ENCODE results near the gene ARHGAP28. TPM values are rescaled to one million over a fixed set of nuclear protein-coding genes. Genes with fewer than 3 reads are reported as not detected.
"Not testable (repeated sequence)": the region's sequence is repeated elsewhere in the genome, so short reads cannot be mapped to it uniquely, and the experiment has no call there.

ARHGAP28 gene
- total RNA-seq, 2 experiments from 2014 or later, result not detected

DNA sequence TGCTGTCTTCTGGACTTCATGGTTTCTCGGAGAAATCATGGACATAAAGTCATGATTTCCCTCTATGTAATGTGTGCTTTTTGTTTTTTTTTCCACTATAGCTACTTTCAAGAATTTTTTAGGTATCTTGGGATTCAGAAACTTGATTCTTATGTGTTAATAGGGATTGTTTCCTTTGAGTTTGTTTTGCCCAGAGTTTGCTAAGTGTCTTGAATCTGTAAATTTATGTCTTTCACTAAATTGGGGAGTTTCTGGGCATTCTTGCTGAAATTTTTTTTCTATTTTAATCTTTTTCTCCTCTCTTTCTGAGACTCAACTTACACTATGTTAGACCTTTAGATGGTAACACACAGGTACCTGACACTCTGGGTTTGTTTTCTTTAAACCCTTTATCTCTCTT is 205.3 kb downstream of the ARHGAP28 start:
- H3K9me3 Mint-ChIP-seq, result peaks cover 3% of the 10 kb centered on the region
- DNase-seq (no peak), ATAC-seq (ENCODE audit: low read depth) (no peak)
- no peak overlapping the region for H3K4me3 Mint-ChIP-seq
- H3K27me3 Mint-ChIP-seq, result peaks cover 3% of the 10 kb centered on the region
- no peak overlapping the region for H3K27ac Mint-ChIP-seq
- POLR2A ChIA-PET, result no interaction called here
- no peaks in the 10 kb centered on the region for H3K36me3 Mint-ChIP-seq
- no peaks in the 10 kb centered on the region for H3K4me1 Mint-ChIP-seq

DNA sequence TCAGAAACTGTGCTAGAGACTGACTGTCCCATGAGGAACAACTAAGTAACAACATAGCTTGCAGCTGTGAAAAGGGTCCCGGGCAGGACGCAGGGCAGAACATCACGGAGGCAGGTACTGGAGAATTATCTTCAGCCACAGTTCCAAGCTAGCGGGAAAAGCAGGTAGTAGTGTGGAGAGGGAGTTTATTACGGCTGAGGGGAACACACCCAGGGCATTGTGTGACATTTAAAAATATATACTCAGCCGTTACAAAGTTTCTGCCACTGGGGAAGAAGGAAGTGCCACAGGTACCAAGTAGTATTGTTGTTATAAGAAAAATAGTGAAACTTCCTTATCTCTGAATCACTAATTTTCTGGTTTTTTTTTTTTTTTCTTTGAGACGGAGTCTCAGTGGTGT is 208.5 kb downstream of the ARHGAP28 start:
- no peak overlapping the region for H3K4me3 Mint-ChIP-seq
- peaks cover 3% of the 10 kb centered on the region for H3K27me3 Mint-ChIP-seq
- H3K4me1 Mint-ChIP-seq, result no peaks in the 10 kb centered on the region
- no peaks in the 10 kb centered on the region for H3K36me3 Mint-ChIP-seq
- POLR2A ChIA-PET, result no interaction called here
- DNase-seq, result no peak
- no peak overlapping the region for H3K27ac Mint-ChIP-seq
- no peak for ATAC-seq (ENCODE audit: low read depth)
- H3K9me3 Mint-ChIP-seq, result peaks cover 2% of the 10 kb centered on the region

DNA sequence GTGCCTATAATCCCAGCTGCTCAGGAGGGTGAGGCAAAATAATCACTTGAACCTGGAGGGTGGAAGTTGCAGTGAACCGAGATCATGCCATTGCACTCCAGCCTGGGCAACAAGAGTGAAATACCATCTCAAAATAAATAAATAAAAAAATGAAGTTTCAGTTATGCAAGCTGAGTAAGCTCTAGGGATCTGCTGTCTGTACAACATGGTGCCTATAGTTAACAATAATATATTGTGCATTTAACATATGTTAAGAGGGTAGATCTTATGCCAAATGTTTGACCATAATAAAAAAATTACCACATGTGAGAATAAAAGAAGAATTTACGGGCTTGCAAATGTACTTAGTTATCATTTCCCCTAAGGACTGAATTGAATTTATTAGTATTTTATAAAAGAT is 208.9 kb downstream of the ARHGAP28 start:
- POLR2A ChIA-PET; H3K4me1 Mint-ChIP-seq; H3K9me3 Mint-ChIP-seq; H3K36me3 Mint-ChIP-seq; H3K27me3 Mint-ChIP-seq; H3K27ac Mint-ChIP-seq; DNase-seq; H3K4me3 Mint-ChIP-seq; ATAC-seq (ENCODE audit: low read depth): not testable (repeated sequence)

DNA sequence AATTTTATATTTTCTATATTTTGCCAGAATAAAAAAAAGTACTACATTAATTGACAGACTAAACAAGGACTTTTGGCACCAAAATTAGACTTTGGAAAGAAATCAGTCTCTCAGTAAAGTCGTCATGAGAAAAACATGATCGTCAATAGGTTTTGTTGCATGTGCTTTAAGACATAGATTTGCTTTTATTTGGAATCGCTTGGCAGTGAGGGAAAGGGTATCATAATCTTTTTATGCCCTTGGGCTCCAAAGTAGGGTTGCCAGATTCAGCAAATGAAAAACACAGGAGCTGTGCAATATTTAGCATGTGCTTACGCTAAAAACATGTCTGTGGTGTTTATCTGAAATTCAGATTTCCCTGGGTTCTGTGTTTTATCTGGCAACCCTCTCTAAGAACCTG is 210.5 kb downstream of the ARHGAP28 start:
- no peaks in the 10 kb centered on the region for H3K36me3 Mint-ChIP-seq
- peaks cover 3% of the 10 kb centered on the region for H3K27me3 Mint-ChIP-seq
- ATAC-seq (ENCODE audit: low read depth), result no peak
- H3K4me3 Mint-ChIP-seq, result no peak overlapping the region
- H3K4me1 Mint-ChIP-seq, result no peaks in the 10 kb centered on the region
- H3K9me3 Mint-ChIP-seq, result peaks cover 4% of the 10 kb centered on the region
- POLR2A ChIA-PET, result no interaction called here
- no peak for DNase-seq
- H3K27ac Mint-ChIP-seq, result no peak overlapping the region

DNA sequence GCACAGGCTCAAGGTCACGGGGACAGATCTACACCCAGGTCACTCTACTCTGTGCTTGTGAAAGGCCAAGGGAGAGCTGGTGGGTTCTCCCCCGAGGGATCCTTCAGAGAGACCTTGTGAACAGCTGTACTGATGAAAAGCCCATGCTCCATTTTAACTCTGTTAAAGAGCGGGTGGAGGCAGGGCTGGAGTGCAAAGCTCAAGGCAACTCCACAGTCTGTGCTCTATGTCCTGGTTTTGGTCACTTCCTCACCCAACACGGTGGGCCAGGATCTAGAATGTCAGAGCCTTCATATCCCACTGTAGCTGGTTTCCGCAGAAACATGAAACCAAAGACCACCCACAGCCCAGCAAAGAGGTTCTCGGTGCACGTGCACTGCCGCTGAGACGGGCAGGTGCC is 210.9 kb downstream of the ARHGAP28 start:
- Mint-ChIP-seq H3K4me3 (no peak overlapping the region), H3K27me3 (peaks cover 3% of the 10 kb centered on the region), H3K9me3 (peaks cover 4% of the 10 kb centered on the region), H3K27ac (no peak overlapping the region), H3K36me3 (no peaks in the 10 kb centered on the region), H3K4me1 (no peaks in the 10 kb centered on the region)
- ATAC-seq (ENCODE audit: low read depth), result no peak
- POLR2A ChIA-PET, result no interaction called here
- DNase-seq, result no peak

DNA sequence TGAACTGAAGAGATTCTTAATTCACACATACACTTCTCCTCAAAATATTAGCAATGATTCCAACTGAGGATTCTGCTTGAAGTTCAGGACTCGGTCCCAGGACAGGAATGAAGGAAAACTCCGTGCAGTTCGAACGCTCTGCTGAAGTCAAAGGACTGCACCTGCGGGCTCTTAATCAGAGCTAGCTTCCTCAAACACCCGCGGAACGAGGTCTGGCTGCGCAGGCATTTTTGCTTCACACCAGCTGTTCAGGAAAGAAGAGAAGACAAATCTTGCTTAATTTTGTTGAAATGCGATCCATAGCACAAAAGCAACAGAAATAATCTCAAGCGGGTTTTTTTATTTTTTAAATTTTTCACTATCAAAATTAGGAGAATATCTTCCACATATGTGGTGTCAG is 212.5 kb downstream of the ARHGAP28 start:
- no peak for ATAC-seq (ENCODE audit: low read depth)
- no peak for DNase-seq
- no peak overlapping the region for H3K27ac Mint-ChIP-seq

DNA sequence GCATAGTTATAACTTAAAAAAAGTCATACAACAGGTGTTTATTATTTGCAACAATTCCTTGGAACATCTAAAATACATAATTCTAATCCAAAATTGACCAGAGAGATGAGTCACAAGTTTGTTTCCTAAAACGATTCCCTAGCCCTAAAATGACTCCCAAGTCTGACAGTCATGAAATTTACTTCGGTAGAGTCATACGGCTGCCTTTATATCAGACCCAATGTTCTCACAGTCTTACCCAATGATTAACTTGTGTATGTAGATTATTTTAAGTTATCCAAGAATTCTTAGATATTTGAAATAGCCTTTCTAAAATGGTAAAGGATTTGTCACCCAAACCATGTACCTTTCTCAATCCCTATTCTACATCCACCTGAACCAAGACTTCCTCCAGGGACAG is 213.2 kb downstream of the ARHGAP28 start:
- POLR2A ChIA-PET, result no interaction called here
- Mint-ChIP-seq H3K27me3 (peaks cover 2% of the 10 kb centered on the region), H3K4me1 (no peaks in the 10 kb centered on the region)

More for the DNA sequence above, 212.5 kb downstream of the ARHGAP28 start:
- Mint-ChIP-seq H3K36me3 (no peaks in the 10 kb centered on the region), H3K27me3 (peaks cover 3% of the 10 kb centered on the region), H3K9me3 (peaks cover 4% of the 10 kb centered on the region), H3K4me1 (no peaks in the 10 kb centered on the region), H3K4me3 (no peak overlapping the region)
- POLR2A ChIA-PET, result no interaction called here

DNA sequence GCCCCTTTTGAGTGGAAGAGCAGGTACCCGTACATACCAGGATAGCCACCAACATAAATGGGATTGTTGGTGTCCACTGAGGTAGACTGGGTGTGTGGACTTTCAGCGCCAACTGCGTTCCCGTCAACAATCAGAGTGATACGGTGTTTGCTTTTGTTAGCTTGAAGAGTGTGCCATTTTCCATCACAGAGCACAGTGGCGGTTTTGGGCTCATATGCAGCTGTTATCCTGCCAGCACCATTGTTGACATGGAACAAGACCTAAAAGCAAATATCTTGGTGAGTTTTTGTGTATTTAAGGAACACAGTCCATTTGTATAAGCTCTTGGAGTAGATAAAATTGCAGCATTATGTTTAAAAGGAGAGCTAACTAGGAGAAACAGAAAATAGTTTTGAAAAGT is 213.6 kb downstream of the ARHGAP28 start:
- DNase-seq, result no peak
- Mint-ChIP-seq H3K27me3 (no peaks in the 10 kb centered on the region), H3K9me3 (peaks cover 4% of the 10 kb centered on the region), H3K4me3 (no peak overlapping the region), H3K27ac (no peak overlapping the region), H3K4me1 (no peaks in the 10 kb centered on the region), H3K36me3 (no peaks in the 10 kb centered on the region)
- POLR2A ChIA-PET, result no interaction called here
- ATAC-seq (ENCODE audit: low read depth), result no peak

More for the DNA sequence above, 213.2 kb downstream of the ARHGAP28 start:
- no peak overlapping the region for H3K4me3 Mint-ChIP-seq
- DNase-seq, result no peak
- no peak overlapping the region for H3K27ac Mint-ChIP-seq
- ATAC-seq (ENCODE audit: low read depth), result no peak
- peaks cover 4% of the 10 kb centered on the region for H3K9me3 Mint-ChIP-seq
- no peaks in the 10 kb centered on the region for H3K36me3 Mint-ChIP-seq

DNA sequence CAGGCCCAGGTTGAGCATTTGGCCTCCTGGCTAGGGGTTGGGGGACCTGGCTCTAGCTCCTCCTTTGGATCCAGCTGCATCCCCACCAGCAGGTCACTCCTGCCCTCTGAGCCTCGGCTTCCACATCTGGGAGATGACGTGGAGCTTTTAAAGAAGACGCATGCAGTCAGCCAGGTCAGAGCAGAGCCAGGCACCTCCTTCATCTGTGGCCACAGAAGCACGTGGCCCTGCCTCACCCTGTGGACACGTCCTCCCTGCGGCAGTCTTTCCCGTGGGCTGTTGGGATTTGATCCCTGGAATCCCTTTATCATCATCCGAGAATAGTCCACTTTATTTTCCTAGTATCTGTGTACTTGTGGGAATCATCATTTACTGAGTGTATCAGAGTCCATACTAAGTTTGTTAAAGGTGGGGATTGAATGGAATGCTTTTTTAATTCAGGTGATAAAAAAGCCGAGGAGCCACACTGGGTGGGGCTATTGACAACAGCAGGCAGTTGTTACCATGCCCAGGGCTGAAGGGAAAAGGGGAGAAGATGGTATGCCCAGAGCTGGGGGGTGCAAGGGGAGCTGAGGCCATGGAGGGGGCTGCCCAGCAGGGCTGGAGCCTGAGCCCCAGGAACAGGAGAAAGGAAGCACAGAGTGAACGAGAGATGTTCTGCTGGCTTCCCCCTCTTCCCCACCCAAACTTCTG is 218.0 kb downstream of the ARHGAP28 start:
- POLR2A ChIA-PET, result no interaction called here
- peaks cover 3% of the 10 kb centered on the region for H3K9me3 Mint-ChIP-seq
- no peaks in the 10 kb centered on the region for H3K36me3 Mint-ChIP-seq
- no peak for ATAC-seq (ENCODE audit: low read depth)
- no peak overlapping the region for H3K27ac Mint-ChIP-seq
- no peaks in the 10 kb centered on the region for H3K27me3 Mint-ChIP-seq
- DNase-seq, result no peak
- no peaks in the 10 kb centered on the region for H3K4me1 Mint-ChIP-seq
- no peak overlapping the region for H3K4me3 Mint-ChIP-seq

DNA sequence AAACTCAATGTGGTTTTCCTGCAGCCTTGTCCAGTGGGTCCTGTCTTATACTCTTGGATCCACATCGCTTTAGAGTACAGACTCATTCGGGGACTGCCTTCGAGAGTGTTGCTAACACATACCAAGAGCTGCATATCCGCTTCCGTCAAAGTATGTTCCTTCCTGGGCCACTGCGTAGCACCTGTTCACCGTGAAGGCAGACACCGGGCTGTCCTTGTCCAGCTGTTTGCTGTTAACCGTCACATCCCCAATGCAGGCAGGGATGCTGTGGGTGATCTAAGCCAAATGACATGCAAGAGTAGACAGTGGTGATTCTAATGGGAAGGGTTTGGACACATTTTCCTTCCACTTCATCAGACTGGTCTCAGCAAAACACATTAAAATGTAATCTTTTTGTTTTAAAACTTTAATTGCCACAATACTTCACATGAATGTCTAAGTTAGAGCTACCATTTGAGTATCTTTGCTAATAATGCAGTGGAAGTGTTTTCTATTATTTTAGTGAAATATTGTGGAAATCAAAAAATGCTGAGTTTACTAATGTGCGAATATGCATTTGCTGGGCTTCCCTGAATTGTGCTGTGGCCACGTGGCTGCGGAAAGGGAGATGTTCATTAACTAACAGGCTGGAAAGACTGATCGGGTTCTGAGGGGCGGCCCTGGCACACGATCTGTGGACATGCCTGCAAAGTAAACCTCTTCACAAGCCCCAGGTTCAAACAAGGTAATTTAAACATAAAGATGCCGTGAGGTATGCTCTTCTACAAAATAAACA is 219.0 kb downstream of the ARHGAP28 start:
- no peak overlapping the region for H3K27ac Mint-ChIP-seq
- no peaks in the 10 kb centered on the region for H3K36me3 Mint-ChIP-seq
- no peaks in the 10 kb centered on the region for H3K4me1 Mint-ChIP-seq
- no peaks in the 10 kb centered on the region for H3K27me3 Mint-ChIP-seq
- no peak for ATAC-seq (ENCODE audit: low read depth)
- POLR2A ChIA-PET, result no interaction called here
- H3K9me3 Mint-ChIP-seq, result peaks cover 3% of the 10 kb centered on the region
- DNase-seq, result no peak
- H3K4me3 Mint-ChIP-seq, result no peak overlapping the region

DNA sequence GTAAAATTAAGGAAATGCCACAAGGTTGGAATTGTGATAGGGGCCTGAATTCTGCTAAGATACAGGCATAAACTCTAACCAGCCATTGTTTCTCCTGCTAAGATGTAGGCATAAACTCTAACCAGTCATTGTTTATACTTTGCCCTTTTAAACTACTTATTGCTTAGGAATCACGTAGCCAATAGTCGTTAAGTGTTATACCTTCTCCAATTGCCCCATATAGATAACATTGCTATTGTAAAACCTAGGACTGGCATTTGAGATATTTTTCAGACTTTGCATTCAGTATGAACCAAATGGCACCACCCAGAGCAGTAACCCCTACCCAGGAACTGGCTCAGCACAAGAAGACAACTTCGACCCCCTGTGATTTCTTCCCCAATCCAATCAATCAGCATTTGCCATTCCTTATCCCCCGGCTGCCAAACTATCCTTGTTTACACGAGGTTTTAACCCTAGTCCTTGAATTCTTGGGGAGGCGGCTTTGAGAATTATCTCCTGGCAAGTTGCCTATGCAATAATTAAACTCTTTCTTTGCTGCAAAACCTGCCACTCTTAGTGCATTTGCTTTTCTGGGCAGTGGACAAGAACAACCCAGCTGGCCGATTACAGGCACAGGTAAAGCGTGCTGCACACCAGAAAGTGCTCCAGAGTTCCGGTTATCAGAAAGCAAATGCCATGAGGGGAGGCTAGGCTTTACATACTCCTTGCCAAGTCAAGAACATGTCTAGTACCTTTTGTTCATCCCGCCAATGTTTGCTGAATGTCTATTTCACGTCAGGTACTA is 220.5 kb downstream of the ARHGAP28 start:
- POLR2A ChIA-PET, result no interaction called here
- H3K4me3 Mint-ChIP-seq, result no peak overlapping the region
- no peaks in the 10 kb centered on the region for H3K9me3 Mint-ChIP-seq
- H3K27me3 Mint-ChIP-seq, result no peaks in the 10 kb centered on the region
- H3K4me1 Mint-ChIP-seq, result no peaks in the 10 kb centered on the region
- no peak overlapping the region for H3K27ac Mint-ChIP-seq
- DNase-seq (no peak), ATAC-seq (ENCODE audit: low read depth) (no peak)
- H3K36me3 Mint-ChIP-seq, result no peaks in the 10 kb centered on the region

DNA sequence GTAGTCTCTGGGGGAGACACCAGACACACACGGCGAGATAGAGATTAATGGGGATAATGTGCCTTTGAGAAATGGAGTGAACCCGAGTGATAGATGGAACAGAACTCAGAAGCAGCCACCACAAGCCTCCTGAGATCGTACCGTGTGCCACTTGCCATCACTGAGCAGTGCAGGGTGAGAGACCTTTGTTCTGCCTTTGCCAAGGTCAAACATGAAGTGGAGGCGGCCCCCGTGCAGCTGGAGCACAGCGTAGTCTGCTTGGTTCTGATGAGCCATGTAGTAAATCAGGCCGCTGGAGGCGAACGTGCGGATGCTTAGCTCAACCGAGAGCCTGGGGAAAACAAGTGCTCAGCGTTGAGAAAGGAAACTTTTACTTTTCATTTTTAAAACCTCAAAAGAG is 221.1 kb downstream of the ARHGAP28 start:
- no peaks in the 10 kb centered on the region for H3K36me3 Mint-ChIP-seq

DNA sequence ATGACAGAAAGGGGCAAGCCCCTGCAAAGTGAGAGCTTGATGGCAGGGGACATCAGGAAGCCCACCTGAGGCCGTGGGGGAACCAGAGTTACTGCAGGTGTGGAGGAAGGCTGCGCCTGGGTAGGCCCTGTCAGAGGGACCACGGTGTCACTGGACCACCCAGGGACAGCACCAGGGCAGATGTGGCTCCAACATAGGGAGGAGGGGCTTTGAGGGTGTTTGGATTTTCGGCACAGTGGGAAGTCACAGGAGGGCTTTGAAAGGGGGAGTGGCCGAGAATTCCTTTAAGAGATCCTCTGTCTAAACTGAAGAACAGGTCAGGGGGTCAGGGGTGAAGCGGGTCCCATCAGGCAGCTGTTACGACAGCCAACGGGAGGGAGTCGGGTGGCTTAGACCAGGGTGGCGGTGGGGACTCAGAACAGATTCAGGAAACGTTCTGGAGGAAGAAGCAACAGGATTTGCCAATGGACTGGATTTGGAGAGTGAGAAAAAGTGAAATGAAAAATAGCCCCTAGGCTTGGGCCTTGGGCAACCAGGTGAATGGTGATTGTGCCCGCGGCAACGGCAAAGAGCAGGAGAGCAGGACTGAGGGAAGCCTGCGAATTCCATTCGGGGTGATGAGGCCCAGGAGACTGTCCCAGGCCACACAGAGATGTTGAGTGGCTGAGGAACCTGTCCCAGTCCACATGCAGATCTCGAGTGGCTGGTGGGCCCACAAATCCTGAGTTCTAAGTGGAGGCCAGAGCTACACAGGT is 222.0 kb downstream of the ARHGAP28 start:
- no peaks in the 10 kb centered on the region for H3K27me3 Mint-ChIP-seq
- no peaks in the 10 kb centered on the region for H3K36me3 Mint-ChIP-seq
- no peak overlapping the region for H3K4me3 Mint-ChIP-seq
- POLR2A ChIA-PET, result no interaction called here
- ATAC-seq (ENCODE audit: low read depth), result no peak
- no peaks in the 10 kb centered on the region for H3K4me1 Mint-ChIP-seq
- no peak for DNase-seq
- no peak overlapping the region for H3K27ac Mint-ChIP-seq
- no peaks in the 10 kb centered on the region for H3K9me3 Mint-ChIP-seq

More for the DNA sequence above, 221.1 kb downstream of the ARHGAP28 start:
- Mint-ChIP-seq H3K4me3 (no peak overlapping the region), H3K27ac (no peak overlapping the region), H3K9me3 (no peaks in the 10 kb centered on the region), H3K4me1 (no peaks in the 10 kb centered on the region), H3K27me3 (no peaks in the 10 kb centered on the region)
- ATAC-seq (ENCODE audit: low read depth) (no peak), DNase-seq (no peak)
- POLR2A ChIA-PET, result no interaction called here
